A549 treated with AZD2906 at 1 μM for 4 hours (cell line): ENCODE data around the gene TMX3. TPM values are rescaled to one million over a fixed set of nuclear protein-coding genes. Genes with fewer than 3 reads are reported as not detected.

Experiments used
- total RNA-seq: library from RNA; stranded (reverse); fragments of 200-300 nt; extraction: Qiagen RNA extraction; gene quantifications from 5 replicates; pipeline ENCODE4 v1.2.3, GENCODE V29; 2022

TMX3 gene, protein sequence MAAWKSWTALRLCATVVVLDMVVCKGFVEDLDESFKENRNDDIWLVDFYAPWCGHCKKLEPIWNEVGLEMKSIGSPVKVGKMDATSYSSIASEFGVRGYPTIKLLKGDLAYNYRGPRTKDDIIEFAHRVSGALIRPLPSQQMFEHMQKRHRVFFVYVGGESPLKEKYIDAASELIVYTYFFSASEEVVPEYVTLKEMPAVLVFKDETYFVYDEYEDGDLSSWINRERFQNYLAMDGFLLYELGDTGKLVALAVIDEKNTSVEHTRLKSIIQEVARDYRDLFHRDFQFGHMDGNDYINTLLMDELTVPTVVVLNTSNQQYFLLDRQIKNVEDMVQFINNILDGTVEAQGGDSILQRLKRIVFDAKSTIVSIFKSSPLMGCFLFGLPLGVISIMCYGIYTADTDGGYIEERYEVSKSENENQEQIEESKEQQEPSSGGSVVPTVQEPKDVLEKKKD
- 14.2 to 26.7 TPM (median 18.4 TPM) in 5 replicates for total RNA-seq

DNA sequence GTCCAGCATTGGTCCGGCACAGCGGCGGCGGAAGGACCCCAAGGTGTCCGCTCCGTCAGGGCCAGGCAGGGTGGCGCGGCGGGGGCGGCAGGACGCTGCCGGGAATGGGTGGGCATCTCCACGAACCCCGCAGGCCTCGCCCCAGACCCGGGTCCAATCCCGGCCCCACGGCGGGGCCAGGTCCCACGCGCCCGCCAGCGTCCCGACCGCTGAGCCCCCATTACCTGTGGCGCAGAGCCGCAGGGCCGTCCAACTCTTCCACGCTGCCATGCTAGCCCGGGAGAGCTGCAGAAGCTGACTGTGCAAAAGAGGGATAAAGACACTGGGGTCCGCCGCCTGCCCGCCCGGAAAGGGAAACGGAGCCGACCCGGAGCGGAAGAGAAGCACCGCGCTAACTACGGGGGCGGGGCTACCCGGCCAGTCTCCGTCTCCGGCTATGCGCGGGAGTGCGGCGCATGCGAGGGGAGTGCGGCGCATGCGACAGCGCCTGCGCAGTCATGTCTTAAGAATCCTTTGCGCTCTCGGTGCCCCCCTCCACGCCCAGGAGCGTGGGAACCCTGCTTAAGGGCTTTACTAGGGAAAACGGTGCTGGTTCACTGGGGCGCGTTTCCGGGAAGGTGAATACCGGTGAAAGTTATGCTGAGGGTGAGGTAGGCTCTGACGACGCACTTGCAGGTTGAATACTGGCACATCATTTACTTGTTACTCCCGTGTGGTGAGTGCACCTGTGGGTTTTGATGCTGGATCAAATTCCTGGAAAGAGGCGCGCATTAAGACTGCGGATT, at the start of gene TMX3:
TMX3 (minus strand) TSS at position 397 of the 785 bp plus-strand sequence; CDS start at position 270, 127 bp downstream.

Other genes with a start within 250 kb of the TMX3 start
- 0.22 to 0.39 TPM (median 0.29 TPM) in 5 replicates for gene CCDC102B, start 83.0 kb upstream of the TMX3 start, total RNA-seq